ENCODE data around the gene TOMM40L.

TOMM40L gene

GRCh38 chr1:161225534-161226319 is at the start of gene TOMM40L:
Gene TOMM40L, plus strand, starts transcription at chr1:161226060. Its CDS starts 430 bp downstream, at chr1:161226490.
- H3K4me3 ChIP-seq (replicated peaks; ENCODE audit: low read depth, low read length) = peak within 1 kb of the TSS; percentile 65
- peak; percentile 99 for DNase-seq (ENCODE audit: extremely low read depth, low read depth)
- TF ChIP-seq, protein P1, sequence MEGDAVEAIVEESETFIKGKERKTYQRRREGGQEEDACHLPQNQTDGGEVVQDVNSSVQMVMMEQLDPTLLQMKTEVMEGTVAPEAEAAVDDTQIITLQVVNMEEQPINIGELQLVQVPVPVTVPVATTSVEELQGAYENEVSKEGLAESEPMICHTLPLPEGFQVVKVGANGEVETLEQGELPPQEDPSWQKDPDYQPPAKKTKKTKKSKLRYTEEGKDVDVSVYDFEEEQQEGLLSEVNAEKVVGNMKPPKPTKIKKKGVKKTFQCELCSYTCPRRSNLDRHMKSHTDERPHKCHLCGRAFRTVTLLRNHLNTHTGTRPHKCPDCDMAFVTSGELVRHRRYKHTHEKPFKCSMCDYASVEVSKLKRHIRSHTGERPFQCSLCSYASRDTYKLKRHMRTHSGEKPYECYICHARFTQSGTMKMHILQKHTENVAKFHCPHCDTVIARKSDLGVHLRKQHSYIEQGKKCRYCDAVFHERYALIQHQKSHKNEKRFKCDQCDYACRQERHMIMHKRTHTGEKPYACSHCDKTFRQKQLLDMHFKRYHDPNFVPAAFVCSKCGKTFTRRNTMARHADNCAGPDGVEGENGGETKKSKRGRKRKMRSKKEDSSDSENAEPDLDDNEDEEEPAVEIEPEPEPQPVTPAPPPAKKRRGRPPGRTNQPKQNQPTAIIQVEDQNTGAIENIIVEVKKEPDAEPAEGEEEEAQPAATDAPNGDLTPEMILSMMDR (IDR thresholded peaks at IDR 0.05; ENCODE audit: low read depth, low read length, missing control alignments) = peak; percentile 67

DNA sequence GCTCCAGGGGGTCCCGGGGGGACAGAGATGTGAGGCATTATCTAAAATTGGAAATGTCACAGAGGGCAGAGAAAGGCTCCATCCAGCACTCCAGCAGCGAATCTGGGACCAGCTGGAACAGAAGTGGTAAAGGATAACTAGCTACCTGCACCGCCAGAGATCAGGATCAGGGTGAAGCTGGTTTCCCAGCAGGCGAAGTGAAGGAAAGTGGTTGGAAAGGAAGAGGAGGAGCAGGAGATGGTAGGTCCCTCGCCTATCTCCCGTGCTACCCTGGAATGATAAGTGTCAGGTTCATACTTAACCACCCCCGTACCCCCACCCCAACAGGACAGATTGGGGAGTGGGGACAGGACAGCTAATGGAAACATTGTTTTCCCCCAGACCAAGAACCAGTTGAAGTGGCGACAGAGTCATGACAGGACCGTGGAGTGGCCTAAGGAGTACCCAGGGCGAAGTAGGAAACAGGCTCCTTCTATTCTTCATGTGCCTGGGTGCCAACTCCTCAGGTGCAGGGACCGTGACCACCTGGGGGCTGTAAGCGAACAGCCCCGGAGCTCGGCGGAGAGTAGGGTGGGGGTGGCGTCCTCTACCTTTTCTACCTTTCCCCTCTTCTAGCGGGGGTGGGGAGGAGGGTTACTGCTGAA is 49.3 kb upstream of the TOMM40L start:
- DNase-seq (ENCODE audit: extremely low read depth, low read depth) = no peak
- TF ChIP-seq, protein P1 (IDR thresholded peaks at IDR 0.05; ENCODE audit: low read depth, low read length, missing control alignments) = no peak
- H3K4me3 ChIP-seq (replicated peaks; ENCODE audit: low read depth, low read length) = peak overlapping the region; percentile 81

DNA sequence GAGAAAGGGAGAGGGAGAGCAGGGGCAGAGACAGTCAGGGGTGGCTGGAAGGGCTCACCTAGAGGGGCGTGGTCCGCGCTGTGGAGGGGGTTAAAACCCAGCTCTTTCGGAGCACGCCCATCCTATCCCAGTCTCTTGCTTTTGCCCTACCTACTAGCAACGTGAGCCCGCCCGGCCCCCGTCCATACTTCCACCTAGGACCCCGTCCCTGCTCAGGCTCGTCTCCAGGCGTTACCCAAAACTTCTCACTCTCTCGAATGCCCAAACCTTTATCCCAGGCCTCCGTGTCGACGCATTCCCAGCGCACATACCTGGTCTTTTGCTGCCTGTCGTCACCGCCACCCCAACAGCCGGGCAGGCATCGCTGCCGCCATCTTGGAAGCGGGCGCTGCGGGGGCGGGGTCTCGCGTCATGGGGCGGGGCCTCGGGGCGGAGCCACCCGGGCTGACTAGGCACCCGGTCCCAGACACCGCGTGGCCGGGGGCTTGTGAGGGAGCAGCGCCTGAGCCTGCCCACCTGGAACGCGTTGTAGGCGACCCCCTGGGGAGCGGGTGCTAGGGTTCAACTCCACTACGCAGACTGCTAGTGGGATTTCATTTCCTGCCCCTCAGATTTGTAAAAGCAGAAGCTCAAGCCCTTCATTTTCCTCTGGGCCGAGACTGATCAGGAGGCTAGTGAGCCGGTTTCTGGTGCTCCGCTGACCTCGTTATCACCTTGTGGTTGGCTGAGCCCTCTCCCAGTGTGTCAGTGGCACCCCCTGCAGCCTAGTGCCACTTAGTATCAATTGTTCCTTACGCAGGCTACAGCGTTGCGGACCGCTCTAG is 48.5 kb upstream of the TOMM40L start, which contains the start of gene B4GALT3:
Gene B4GALT3 (minus strand): TSS at position 396 of the 824 bp plus-strand sequence. CDS start 1,447 bp downstream, outside the sequence.
- TF ChIP-seq, protein P1 (IDR thresholded peaks at IDR 0.05; ENCODE audit: low read depth, low read length, missing control alignments) = no peak
- H3K4me3 ChIP-seq (replicated peaks; ENCODE audit: low read depth, low read length) = peak within 1 kb of the TSS; percentile 81
- no peak for DNase-seq (ENCODE audit: extremely low read depth, low read depth)

GRCh38 chr1:161177936-161178244 is 48.0 kb upstream of the TOMM40L start:
- no peak for DNase-seq (ENCODE audit: extremely low read depth, low read depth)
- H3K4me3 ChIP-seq (replicated peaks; ENCODE audit: low read depth, low read length) = peak overlapping the region; percentile 81
- TF ChIP-seq, protein P1 (IDR thresholded peaks at IDR 0.05; ENCODE audit: low read depth, low read length, missing control alignments) = no peak

GRCh38 chr1:161179698-161180097 is 46.2 kb upstream of the TOMM40L start:
- TF ChIP-seq, protein P1 (IDR thresholded peaks at IDR 0.05; ENCODE audit: low read depth, low read length, missing control alignments) = no peak
- H3K4me3 ChIP-seq (replicated peaks; ENCODE audit: low read depth, low read length) = no peak overlapping the region

GRCh38 chr1:161180639-161181038 is 45.2 kb upstream of the TOMM40L start:
- TF ChIP-seq, protein P1 (IDR thresholded peaks at IDR 0.05; ENCODE audit: low read depth, low read length, missing control alignments) = peak; percentile 32
- H3K4me3 ChIP-seq (replicated peaks; ENCODE audit: low read depth, low read length) = no peak overlapping the region
- DNase-seq (ENCODE audit: extremely low read depth, low read depth) = no peak

More at GRCh38 chr1:161179698-161180097, 46.2 kb upstream of the TOMM40L start:
- no peak for DNase-seq (ENCODE audit: extremely low read depth, low read depth)
